Stimulated activated CD4-positive, alpha-beta T cell treated with anti-CD3 and anti-CD28 coated beads, Interleukin-4, amount 100 ng/mL, for 1 hour (primary cell): ENCODE results near the gene USP49.

ENCODE experiments used
- DNase-seq: peaks from one replicate; pipeline ENCODE4 v3.0.0-alpha.2; 2020

Gene USP49

DNA sequence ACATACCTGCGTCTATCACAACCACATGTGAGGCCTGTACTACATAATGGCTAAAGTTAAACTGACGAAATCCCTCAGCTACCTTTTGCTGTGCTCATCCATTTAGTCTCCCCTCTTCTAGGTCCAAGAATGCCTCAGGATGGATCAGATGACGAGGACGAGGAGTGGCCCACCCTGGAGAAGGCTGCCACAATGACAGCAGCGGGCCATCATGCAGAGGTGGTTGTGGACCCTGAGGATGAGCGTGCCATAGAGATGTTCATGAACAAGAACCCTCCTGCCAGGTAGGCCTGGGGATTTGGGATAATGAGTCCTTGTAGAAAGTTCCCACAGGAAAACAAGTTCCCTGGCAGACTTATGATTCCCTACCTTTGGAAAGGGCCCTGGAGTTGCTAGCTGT, 32.1 kb upstream of the USP49 start:
- DNase-seq: no peak

DNA sequence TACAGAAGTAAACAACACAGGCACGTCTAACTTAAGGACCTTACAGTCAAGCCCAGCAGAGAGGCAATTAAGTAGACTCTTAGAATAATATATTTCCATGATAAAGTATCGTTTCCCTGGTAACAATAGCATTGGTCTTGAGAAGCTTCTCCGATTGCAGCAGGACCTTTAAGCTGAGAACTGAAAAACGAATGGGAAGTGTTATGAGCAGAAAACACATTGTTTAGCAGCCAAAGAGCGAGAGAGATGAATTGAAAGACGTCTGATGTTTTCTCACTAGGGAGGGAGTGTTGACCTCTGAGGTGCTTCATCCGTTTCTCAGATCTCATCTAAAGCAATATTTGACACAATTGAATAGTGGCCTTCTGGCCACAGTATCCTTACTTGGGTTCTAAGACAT, 27.0 kb upstream of the USP49 start:
- no peak for DNase-seq

DNA sequence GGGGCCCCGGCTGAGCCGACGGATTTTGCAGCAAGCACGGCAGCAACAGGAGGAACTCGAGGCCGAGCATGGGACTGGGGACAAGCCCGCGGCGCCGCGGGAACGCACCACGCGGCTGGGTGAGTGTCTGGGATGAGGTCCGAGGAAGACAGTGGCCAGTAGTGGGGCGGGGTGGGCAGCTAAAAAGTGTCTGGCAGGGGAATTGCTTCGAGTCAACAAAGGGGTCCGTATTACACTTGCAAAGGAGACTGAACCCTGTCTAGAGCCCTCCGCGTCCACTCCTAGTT, 26.5 kb upstream of the USP49 start:
- DNase-seq: no peak

DNA sequence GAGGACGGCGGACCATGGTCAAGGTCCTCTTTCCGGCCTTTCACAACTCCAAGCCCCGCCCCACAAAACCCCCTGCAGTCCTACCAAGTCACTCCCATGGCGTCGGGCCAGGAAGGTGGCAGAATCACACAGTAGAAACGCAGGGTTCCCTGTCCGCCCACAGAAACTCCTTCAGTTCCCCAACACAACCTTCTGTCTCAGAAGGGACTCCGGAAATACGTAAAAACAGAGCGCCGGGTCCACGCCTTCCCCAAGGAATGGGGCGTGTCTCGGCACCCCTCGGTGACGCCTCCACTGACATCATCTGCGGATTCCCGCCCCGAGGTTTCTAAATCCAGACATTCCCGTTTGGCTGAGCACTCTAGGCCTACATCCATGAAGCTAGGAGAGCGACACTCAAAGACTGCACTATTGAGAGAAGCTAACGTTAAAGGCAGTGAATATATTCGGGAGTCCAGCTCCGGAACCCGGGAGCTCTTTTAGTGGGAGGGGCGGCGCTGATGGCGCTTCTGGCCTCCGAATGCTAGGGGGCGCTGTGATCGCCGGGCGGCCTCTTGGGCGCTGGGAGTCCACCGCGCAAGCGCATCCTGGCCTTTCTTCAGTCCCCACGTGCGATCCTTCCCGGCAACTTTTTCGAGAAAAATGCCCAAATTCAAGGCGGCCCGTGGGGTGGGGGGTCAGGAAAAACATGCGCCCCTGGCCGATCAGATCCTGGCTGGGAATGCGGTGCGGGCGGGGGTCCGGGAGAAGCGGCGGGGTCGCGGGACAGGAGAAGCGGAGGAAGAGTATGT, 25.9 kb upstream of the USP49 start, which contains the start of the genes BYSL and MED20:
Gene BYSL (plus strand): TSS at position 579 of the 791 bp plus-strand sequence. CDS start 64 bp downstream, at position 643.
Gene MED20 (minus strand): TSS at position 219 of the 791 bp plus-strand sequence. CDS start 121 bp downstream, at position 98.
- DNase-seq: peak; percentile 95

DNA sequence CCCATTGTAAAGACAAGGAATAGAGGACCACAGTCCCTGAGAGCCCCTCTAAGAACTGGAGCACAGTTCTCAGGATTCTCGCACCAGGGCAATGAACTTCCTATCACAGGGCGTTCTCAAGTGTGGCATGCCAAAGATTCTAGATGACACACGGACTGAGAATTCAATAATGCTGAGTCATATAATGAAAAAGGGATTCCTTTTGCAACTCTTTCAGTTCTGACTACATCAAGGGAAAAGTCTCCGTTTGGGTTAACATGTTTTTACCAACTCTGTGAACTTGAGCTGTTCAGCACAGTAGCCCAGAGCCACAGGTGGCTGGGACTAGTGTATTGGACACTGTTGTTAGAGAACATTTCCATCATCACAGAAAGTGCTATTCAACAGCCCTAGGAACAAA, 22.4 kb upstream of the USP49 start:
- DNase-seq: no peak

DNA sequence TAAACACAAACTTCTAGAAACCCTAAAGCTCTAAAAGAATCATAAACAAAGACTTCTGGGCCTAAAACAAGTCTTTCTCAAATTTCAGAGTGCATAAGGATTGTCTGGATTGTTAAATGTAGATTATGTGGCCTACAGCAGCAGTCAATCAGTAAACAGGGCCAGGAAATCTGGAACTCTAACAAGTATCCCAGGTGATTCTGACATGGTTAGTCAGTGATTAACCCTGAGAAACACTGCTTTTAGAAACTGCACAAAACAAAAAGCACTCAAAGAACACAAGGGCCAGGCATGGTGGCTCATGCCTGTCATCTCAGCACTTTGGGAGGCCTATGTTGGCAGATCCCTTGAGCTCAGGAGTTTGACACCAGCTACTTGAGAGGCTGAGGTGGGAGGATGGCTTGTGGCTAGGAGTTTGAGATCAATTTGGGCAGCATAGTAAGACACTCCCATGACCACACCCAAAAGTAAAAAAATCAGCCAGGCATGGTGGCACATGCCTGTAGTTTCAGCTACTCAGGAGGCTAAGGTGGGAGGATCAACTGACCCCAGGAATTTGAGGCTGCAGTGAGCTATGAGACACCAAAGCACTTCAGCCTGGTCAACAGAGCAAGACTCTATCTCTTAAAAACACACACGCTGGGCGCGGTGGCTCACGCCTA, 19.8 kb upstream of the USP49 start:
- DNase-seq: no peak

DNA sequence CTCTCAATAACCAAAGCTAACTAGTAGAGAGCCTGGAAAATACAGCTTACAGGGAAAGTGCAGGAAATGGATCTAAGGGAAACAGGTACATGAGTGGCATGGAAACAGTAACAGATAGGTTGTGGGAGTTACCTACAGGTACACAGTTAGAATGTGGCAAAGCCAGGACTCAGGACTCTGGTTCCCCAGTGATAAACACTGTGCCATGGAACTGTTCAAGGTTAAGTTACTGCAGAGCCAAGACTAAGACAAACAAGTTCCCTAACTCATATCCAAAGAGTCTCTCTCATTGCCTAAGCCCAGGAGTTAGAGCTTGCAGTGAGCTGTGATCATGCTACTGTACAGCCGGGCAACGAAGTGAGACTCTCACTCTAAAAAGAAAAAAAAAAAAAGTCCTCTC, 19.2 kb upstream of the USP49 start:
- DNase-seq: no peak

DNA sequence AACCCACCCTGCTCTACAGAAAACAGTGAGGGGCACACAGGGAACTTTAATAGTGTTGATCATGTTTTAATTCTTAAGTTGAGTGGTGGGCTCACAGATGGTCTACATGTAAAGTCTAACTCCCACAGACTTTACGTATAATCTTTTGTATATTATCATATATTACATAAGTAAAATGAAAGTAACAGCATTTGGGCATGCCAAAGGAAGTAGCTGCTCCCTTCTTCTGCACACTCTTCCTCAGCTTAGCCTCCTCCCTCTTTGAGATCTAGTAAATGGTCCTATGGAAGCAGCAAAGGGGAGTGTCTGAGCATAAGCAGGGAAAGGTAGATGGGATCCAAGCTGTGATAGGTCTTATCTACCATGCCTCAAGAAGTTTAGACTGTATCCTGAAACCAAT, 14.6 kb upstream of the USP49 start:
- DNase-seq: no peak

DNA sequence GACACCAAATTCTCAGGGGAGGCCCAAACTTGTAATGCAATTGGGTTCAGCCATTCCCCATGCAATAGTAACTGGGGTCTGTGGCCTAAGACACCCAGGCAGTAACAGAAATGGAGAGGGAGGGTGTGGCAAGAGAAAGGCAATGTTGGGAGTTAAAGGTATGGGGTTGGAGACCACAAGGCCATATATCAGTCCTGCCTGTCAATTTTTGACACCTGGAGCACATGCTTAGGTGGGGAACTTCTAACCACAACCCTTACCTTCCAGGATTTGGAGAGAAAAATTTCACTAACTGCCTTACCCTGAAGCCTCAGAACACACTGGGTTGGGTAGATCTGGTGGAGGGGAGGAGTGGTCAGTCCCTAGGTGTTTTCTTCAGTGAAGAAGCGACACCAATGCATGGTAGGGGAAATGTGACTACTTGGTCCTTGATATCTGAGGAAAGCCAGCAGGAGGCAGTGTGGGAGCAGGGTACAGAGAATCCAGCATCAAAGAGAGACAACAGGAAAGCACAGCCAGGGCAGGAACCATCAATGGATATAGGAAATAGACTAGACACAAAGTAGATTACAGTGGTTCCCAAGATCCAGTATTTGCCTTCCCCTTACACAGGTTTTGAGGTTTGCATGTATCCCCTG, 6.8 kb upstream of the USP49 start:
- peak; percentile 56 for DNase-seq

DNA sequence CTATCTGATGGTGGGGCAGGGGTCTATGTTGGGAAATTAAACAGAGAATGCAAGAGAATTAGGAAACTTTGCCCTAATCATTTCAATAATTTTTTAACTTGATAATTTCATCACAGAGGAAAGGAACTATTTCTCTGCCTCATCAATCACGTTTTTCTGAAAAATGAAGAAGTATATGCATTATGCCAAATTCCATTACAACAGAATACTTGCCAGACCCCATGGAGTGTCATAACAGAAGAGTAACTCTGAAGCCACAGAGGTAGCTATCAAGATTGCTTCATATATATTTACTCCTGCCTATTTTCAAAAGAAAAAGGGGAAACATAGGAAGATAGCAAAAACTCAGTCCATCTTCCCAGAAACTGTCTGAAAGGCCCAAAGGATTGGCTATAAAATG, 5.7 kb upstream of the USP49 start:
- DNase-seq: no peak

DNA sequence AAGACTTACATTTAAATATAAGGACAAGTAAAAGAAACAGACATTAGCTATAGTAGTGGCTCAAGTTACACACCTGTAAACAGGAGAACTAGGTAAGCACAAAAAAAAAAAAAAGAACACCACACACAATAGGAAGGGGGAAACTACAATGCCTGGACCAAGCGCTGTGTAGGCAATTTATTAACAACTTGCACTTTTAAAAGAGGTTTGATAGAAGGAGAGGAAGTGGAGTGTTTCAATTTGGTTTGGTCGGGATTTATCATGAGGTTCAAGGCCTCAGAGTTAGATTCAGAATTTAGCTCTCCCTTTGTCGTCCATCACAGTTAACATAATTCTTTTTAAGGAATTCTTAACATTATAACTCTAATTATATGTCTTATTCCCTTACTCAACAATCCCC, 1.1 kb upstream of the USP49 start:
- no peak for DNase-seq

DNA sequence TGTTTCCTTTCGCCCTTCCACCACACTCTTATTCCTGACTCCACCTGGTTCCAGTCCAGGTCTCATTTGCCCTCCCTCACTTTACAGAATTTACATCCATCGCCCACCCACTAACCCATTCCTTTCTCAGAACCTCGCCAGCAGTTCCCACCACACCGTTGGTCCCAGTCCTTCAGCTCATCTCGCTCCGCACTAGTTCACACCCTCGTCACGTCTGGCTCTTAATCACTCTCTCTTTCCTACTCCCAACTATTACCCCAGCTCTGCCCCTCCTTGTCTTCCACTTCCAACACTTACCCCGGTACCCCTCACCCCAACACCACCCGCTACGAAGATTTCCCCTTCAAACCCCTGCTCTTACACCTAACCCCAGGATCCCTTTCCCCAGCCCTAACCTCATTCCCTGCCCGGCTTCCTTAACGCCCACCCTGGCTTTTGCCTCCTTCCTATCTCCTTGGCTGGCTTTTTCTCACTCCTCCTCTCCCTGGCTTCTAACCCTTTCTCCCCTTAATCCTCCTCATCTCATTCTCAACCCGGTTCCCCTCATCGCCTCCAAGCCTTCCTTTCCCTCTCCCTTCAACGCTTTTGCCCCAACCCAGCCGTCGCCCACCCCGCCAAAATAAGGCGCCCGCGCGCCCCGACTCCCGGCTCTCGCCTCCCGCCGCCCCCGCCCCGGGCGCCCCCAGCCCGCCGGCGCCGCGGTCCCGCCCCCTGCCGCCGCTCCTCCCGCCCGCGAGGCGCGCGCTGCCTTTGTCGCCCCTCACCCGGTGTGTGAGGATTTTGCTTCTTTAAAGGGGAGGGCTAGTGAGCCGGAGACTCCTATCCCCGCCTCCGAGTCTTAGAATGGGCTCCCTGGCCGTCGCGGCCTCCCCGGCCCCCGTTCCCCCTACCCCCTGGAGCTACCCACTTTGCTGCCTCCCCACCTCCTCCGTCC, 542 bp downstream of the USP49 start:
- peak; percentile 50 for DNase-seq

DNA sequence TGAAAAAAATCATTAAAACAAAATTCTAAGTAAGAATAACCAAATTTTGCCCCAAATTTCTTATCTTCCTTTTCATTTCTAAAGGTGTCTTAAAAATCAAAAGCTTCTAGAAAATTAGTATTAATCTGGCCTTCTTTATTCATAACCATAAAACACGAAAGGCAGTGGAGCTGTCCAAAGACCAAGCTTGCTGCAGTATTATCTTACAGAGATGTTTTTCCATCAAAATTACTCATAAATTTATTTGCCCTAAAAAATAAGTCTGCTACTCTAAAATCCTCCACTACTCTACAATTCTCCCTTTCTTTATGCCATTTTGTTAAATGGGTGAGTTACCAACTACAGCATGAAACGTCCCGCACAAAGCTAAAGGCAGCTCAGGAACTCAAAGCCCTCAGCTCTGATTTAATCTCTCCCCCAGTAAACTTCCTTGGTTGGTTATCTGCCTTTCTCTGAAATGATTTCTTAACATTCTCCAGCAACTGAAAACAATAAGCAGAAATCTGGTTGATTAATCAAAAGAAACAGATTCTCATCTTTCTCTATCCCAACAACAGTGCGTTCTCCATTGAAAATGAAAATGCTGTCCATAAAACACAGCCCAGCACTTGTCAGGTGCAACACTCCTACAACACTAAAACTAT, 2.1 kb downstream of the USP49 start:
- no peak for DNase-seq

DNA sequence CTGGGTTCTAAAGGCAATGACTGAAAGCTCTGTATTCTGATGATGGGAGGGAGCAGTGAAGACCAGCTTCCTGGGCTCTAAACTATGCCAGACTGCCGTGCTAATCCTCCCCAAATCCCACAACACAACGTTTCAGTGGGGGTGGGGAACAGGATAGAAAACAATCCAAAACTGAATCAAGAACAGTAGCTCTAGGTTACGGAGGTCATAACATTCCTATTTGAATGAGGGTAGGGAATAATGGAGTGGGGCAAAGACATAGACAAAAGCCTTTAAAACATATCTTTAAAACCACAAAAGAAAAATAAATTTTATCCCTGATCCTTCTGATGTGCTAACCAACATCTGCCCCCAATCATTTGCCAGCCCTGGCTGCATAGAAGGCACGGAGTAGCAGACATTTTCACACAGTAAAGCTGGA, 7.8 kb downstream of the USP49 start:
- DNase-seq: no peak

DNA sequence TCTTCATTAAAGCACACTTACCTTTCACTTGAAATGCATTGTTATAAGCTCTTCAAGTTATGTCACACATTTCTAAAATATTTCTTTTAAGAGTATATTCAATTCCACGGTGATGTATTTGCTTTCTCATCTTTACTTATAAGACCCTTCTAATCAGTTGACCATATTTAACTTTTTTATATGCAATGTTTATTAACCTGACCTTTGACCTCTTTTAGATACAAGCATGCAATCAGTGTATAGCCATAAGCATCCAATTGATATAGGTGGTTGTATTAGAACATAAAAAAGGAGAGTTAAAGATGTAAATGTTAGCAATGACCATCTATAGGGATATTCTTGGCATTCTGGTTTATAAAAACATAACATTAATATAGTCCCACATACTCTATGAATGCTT, 9.2 kb downstream of the USP49 start:
- DNase-seq: no peak

DNA sequence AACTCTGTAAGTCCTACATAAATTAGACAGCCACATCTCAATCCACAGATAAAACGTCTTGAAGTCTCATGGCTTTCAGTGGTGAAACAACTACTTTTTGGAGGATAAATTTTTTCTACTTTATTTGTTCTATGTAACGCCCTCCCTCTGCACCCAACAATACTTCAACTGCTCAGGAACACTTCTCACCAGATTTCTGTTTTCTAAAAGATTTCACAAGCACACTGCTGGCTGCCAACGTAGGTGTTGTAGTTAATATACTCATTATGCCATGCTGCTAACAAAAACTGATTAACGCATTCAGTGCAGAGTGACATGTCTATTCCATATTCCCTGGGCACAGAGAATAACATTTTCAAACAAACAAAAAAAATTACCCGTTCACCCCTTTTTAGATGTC, 10.2 kb downstream of the USP49 start:
- no peak for DNase-seq

DNA sequence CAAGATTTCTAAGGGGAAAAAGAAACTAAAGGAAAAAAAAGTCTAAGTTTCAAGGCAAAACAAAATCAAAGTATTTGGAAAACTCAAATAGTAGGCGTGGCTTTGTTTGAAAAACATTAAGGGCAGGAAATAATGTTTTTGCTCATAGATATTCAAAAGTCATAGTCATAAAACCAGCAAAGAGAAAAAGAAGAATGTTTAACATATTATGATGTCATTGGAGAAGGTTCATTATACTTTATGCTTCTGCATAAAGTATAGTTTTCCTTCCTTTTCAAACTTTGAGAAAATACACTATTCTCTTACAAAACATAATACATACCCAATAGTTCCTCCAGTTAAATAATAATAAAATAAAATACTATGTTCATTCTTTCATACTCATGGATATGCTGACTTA, 13.7 kb downstream of the USP49 start:
- DNase-seq: no peak

DNA sequence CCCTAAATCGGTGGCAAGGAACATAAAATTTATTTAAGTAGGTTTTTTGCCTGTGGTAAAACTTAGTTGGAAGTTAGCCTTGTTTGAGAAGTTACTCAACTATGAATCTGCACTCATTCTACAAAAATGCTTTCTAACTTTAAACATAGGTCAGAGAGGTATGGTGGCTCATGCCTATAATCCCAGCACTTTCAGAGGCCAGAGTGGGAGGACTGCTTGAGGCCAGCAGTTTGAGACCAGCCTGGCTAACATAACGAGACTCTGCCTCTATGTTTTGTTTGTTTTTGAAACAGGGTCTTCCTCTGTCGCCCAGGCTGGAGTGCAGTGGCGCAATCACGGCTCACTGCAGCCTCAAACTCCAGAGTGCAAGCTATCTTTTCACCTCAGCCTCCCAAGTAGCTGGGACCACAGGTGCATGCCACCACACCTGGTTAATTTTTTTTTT, 16.2 kb downstream of the USP49 start:
- no peak for DNase-seq

DNA sequence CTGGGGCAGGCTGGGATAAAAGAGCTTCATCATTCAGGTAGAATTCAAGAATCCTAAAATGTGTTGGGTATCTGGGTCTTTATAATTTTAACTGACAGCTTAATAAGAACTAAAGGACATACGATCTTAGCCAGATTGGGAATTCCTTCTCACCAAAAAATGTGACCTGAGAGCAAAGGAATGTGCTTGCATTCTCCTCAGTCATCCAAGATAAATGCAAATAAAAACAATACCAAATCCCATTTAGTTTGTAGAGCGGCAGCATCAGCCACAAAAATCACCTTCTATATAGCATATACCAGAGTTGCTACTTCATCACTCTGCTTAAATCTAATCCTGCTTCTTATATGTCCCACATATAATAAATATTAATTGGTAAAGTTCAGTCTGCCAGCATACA, 16.9 kb downstream of the USP49 start:
- no peak for DNase-seq

DNA sequence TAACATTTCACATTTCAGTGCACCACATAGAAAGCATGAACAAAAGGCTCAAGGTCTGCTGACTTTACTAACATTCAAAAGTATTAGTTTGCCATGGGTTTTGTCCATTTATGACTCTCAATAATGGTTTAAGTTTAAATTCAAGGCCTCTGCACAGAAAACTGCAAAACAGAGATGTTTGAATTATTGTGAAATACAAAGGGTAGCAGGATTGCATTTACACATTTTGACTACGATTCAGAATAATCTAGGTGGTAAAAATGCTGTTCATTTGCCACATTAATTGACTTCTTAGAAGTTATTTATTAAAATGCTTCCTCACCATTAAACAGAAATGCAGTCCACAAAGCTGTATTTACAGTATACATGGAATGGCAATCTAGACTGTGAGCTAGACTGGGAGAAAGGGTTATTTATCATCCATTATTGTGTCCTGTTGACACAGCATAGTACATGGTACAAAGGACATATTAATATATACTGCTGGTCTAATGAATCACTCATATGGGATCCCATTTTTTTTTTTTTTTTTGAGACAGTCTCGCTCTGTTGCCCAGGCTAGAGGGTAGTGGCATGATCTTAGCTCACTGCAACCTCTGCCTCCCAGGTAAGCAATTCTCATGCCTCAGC, 18.0 kb downstream of the USP49 start:
- no peak for DNase-seq

DNA sequence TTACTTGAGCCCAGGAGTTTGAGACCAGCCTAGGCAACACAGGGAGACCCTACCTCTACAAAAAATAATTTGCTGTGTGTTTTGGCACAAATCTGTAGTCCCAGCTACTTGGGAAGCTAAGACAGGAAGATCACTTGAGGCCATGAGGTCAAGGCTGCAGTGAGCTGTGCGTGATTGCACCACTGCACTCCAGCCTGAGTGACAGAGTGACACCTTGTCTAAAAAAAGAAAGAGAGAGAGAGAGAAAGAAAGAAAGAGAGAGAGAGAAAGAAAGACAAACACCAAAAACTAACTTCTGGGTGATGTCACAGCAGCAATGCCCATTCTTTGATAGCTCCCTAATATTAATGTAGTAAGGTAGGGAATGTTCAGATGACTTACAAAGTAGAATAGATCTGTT, 20.4 kb downstream of the USP49 start:
- no peak for DNase-seq

DNA sequence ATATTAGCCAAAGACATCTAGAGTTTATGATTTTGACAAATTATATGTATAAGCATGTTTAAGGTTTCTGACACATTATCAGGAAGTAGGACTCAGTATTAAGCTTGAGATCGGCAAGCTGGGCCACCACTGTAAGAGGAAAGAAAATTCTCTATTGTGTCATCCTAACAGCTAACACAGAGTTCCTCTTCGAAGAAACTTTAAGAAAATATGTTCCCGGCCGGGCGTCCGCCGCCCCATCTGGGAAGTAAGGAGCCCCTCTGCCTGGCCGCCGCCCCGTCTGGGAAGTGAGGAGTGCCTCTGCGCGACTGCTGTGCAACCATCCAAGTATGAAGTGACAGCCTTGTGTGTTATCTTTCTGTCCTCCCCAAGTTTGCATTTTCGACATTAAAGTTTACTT, 23.0 kb downstream of the USP49 start:
- DNase-seq: no peak
